Measurements from ENCODE around the gene RNF207.

DNA sequence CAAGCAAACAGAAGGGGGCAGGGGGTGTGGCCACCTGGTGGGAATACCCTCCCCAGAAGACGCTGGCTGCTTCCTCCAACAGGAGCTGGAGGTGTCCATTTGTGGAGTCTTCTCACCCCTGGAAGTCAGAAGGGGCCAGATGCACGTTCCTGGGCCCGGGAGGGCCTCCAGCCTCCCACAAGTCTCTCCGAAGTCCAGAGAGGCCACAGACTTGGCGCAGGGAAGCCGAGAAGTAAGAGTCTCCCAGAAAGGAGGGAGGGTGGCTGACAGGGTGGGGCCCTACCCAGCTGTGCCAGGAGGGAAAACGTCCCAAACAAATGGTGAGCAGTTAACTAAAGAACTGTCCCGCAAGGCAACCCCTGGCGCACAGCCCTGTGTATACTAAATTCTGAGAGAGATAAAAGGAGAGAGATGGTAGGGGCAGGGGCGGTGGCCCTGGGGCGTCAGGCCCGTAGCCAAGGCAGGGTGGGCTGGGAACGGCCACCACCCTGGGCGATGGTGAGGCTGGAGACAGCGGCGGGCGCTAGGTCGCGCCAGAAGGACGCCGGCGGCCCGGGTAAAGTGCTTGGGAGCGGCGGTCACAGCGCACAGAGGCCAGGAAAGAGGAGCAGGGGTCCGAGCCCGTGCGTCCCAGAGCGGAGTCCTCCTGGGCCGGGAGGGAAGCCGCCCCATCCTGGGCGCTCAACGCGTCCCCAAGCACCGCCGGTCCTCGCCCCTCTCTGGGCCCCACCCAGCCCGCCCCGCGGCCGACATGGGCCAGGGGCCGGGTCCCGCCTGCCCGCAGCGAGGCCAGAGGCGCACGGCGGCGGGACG lies 27.0 kb upstream of the RNF207 start:
- TF ChIP-seq, protein P1, sequence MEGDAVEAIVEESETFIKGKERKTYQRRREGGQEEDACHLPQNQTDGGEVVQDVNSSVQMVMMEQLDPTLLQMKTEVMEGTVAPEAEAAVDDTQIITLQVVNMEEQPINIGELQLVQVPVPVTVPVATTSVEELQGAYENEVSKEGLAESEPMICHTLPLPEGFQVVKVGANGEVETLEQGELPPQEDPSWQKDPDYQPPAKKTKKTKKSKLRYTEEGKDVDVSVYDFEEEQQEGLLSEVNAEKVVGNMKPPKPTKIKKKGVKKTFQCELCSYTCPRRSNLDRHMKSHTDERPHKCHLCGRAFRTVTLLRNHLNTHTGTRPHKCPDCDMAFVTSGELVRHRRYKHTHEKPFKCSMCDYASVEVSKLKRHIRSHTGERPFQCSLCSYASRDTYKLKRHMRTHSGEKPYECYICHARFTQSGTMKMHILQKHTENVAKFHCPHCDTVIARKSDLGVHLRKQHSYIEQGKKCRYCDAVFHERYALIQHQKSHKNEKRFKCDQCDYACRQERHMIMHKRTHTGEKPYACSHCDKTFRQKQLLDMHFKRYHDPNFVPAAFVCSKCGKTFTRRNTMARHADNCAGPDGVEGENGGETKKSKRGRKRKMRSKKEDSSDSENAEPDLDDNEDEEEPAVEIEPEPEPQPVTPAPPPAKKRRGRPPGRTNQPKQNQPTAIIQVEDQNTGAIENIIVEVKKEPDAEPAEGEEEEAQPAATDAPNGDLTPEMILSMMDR (IDR thresholded peaks at IDR 0.05; ENCODE audit: poor library complexity, severe bottlenecking), result no peak
- TF ChIP-seq MXI1 (conservative IDR thresholded peaks at IDR 0.05; ENCODE audit: poor library complexity, severe bottlenecking), result no peak
